DOHH2 (cell line): ENCODE results near the gene PEX26.

Source experiments
- H3F3A ChIP-seq: fragments of 200-600 bp; sonication (generic), shearing (Covaris generic); 2 replicates; pipeline ENCODE4 v1.6.0; 2016; ENCODE audit warnings: antibody characterized with exemption, mild to moderate bottlenecking; ENCODE audit not compliant: control insufficient read depth, insufficient read depth
- H3K27ac ChIP-seq: fragments of 200-600 bp; sonication (generic); 2 replicates; pipeline ENCODE4 v1.5.1; 2014; ENCODE audit warnings: low read depth, mild to moderate bottlenecking, low read length, moderate library complexity
- H3K27me3 ChIP-seq: fragments of 200-600 bp; sonication (generic); 2 replicates; pipeline ENCODE4 v1.6.1; 2014; ENCODE audit warnings: mild to moderate bottlenecking, low read length, mixed read lengths; ENCODE audit not compliant: control insufficient read depth
- H3K36me3 ChIP-seq: fragments of 200-600 bp; sonication (generic); 2 replicates; pipeline ENCODE4 v1.6.1; 2014; ENCODE audit warnings: mild to moderate bottlenecking, low read length, moderate library complexity, mixed read lengths; ENCODE audit not compliant: control insufficient read depth
- H3K4me1 ChIP-seq: fragments of 200-600 bp; sonication (generic); 2 replicates; pipeline ENCODE4 v1.6.1; 2014; ENCODE audit warnings: mild to moderate bottlenecking, low read length, mixed read lengths; ENCODE audit not compliant: control insufficient read depth
- H3K4me2 ChIP-seq: fragments of 200-600 bp; sonication (generic); 2 replicates; pipeline ENCODE4 v1.6.0; 2014; ENCODE audit warnings: mild to moderate bottlenecking, low read length, moderate library complexity
- H3K4me3 ChIP-seq: fragments of 200-600 bp; sonication (generic); 2 replicates; pipeline ENCODE4 v1.5.1; 2014; ENCODE audit warnings: mild to moderate bottlenecking, low read length, mixed read lengths
- H3K79me2 ChIP-seq: fragments of 200-600 bp; sonication (generic); 2 replicates; pipeline ENCODE4 v1.6.1; 2014; ENCODE audit warnings: mild to moderate bottlenecking, low read length, mixed read lengths; ENCODE audit not compliant: control insufficient read depth
- H3K9me2 ChIP-seq: fragments of 200-600 bp; sonication (generic); replicated peaks from 2 replicates; pipeline ENCODE4 v1.6.1; 2014; ENCODE audit warnings: mild to moderate bottlenecking, low read length, mixed read lengths; ENCODE audit not compliant: control insufficient read depth
- H3K9me3 ChIP-seq: fragments of 200-600 bp; sonication (generic); 2 replicates; pipeline ENCODE4 v1.6.1; 2014; ENCODE audit warnings: antibody characterized with exemption, low read length, mixed read lengths; ENCODE audit not compliant: control insufficient read depth, insufficient read depth
- H4K20me1 ChIP-seq: fragments of 200-600 bp; sonication (generic); 2 replicates; pipeline ENCODE4 v1.6.0; 2014; ENCODE audit warnings: low read depth, mild to moderate bottlenecking, antibody characterized with exemption, low read length, moderate library complexity; ENCODE audit not compliant: control insufficient read depth, insufficient read depth
- CTCF ChIP-seq: fragments of 200-600 bp; sonication (generic); IDR thresholded peaks from one replicate; pipeline ENCODE4 v1.5.1; 2014; ENCODE audit warnings: antibody characterized with exemption, mild to moderate bottlenecking, low read depth, low read length; ENCODE audit not compliant: poor library complexity, severe bottlenecking
- EZH2phosphoT487 ChIP-seq: fragments of 200-600 bp; sonication (generic); IDR thresholded peaks from 2 replicates; pipeline ENCODE4 v1.6.1; 2017; ENCODE audit warnings: borderline replicate concordance, mild to moderate bottlenecking, antibody characterized with exemption, low read length, moderate library complexity, mixed read lengths

Gene PEX26

GRCh38 chr22:18083406-18083805 lies 5.6 kb downstream of the PEX26 start:
- peaks cover 84% of the 10 kb centered on the region for H3K36me3 ChIP-seq
- peaks cover 49% of the 10 kb centered on the region for H3K79me2 ChIP-seq
- TF ChIP-seq EZH2phosphoT487 = no peak
- no peak for TF ChIP-seq CTCF

GRCh38 chr22:18085188-18085587 lies 7.4 kb downstream of the PEX26 start:
- H3F3A ChIP-seq = no peaks in the 10 kb centered on the region
- no peaks in the 10 kb centered on the region for H3K9me3 ChIP-seq
- TF ChIP-seq CTCF (no peak), EZH2phosphoT487 (no peak)
- H4K20me1 ChIP-seq = no peaks in the 10 kb centered on the region
- H3K79me2 ChIP-seq = peaks cover 32% of the 10 kb centered on the region
- 0 out of 2 replicates have a peak, but pooled peaks cover 3% of the 10 kb centered on the region for H3K4me1 ChIP-seq
- H3K27ac ChIP-seq = no peak overlapping the region
- H3K9me2 ChIP-seq = no peaks in the 10 kb centered on the region
- H3K4me3 ChIP-seq = no peak overlapping the region
- H3K27me3 ChIP-seq = no peaks in the 10 kb centered on the region
- H3K4me2 ChIP-seq = no peak overlapping the region
- peaks cover 88% of the 10 kb centered on the region for H3K36me3 ChIP-seq

More at GRCh38 chr22:18083406-18083805, 5.6 kb downstream of the PEX26 start:
- no peaks in the 10 kb centered on the region for H3K9me2 ChIP-seq
- no peak overlapping the region for H3K27ac ChIP-seq
- no peaks in the 10 kb centered on the region for H3K27me3 ChIP-seq
- no peak overlapping the region for H3K4me2 ChIP-seq
- H4K20me1 ChIP-seq = no peaks in the 10 kb centered on the region
- no peaks in the 10 kb centered on the region for H3K9me3 ChIP-seq
- peaks cover 14% of the 10 kb centered on the region for H3K4me1 ChIP-seq
- H3F3A ChIP-seq = no peaks in the 10 kb centered on the region
- no peak overlapping the region for H3K4me3 ChIP-seq

GRCh38 chr22:18087350-18087855 lies 9.6 kb downstream of the PEX26 start:
- no peak overlapping the region for H3K4me2 ChIP-seq
- H3K79me2 ChIP-seq = peaks cover 13% of the 10 kb centered on the region
- no peaks in the 10 kb centered on the region for H3K4me1 ChIP-seq
- peaks cover 86% of the 10 kb centered on the region for H3K36me3 ChIP-seq
- H3K27me3 ChIP-seq = no peaks in the 10 kb centered on the region
- no peaks in the 10 kb centered on the region for H3K9me3 ChIP-seq
- TF ChIP-seq EZH2phosphoT487 = no peak
- no peak for TF ChIP-seq CTCF
- no peaks in the 10 kb centered on the region for H3F3A ChIP-seq
- no peak overlapping the region for H3K27ac ChIP-seq
- H3K4me3 ChIP-seq = no peak overlapping the region
- H4K20me1 ChIP-seq = no peaks in the 10 kb centered on the region
- no peaks in the 10 kb centered on the region for H3K9me2 ChIP-seq
